Adrenal gland (tissue), 12 donors: ENCODE results near the gene LRFN5. TPM values are rescaled to one million over a fixed set of nuclear protein-coding genes. Genes with fewer than 3 reads are reported as not detected.

ENCODE experiments used
- DNase-seq, 7 donors: peaks; one replicate each; pipeline ENCODE4 v3.0.0-alpha.2; 2019 to 2020
- H3K27ac ChIP-seq, 5 donors: fragments of 200-600 bp; sonication (generic) in 4 of 5; 1 replicate in 3 of 5; 2 replicates in 2 of 5; pipeline versions ENCODE4 v1.5.1 to v1.8.0; 2016 to 2020; ENCODE audit warnings: mild to moderate bottlenecking in 1 of 5
- H3K27me3 ChIP-seq: fragments of 200-600 bp; 2 replicates; pipeline ENCODE4 v1.8.0; 2021
- H3K36me3 ChIP-seq, 2 donors: fragments of 200-600 bp; replicated peaks in 1 of 2; 1 replicate in 1 of 2; 2 replicates in 1 of 2; pipeline versions ENCODE4 v1.5.1 to v1.8.0; 2018 to 2022
- H3K4me1 ChIP-seq, 2 donors: fragments of 200-600 bp; replicated peaks in 1 of 2; 1 replicate in 1 of 2; 2 replicates in 1 of 2; pipeline versions ENCODE4 v1.5.1 to v1.8.0; 2018 to 2021
- H3K4me3 ChIP-seq, 4 donors: fragments of 200-600 bp; sonication (generic) in 3 of 4; one replicate each; pipeline ENCODE4 v1.5.1; 2016 to 2018
- H3K9me3 ChIP-seq, 3 donors: fragments of 200-600 bp; sonication (generic) in 1 of 3; replicated peaks in 1 of 3; 1 replicate in 2 of 3; 2 replicates in 1 of 3; pipeline versions ENCODE4 v1.5.1 to v1.8.0; 2016 to 2021
- CTCF ChIP-seq, 6 experiments: fragments of 450-650 bp in 4 of 6; fragments of 200-600 bp in 2 of 6; sonication (generic) in 1 of 6; IDR thresholded peaks; 1 replicate in 5 of 6; 2 replicates in 1 of 6; pipeline versions ENCODE4 v1.5.1 to v1.8.0; 2016 to 2021; ENCODE audit warnings: antibody characterized with exemption in 6 of 6, mild to moderate bottlenecking in 2 of 6, moderate library complexity in 1 of 6
- POLR2A ChIP-seq, 2 donors: fragments of 450-650 bp; IDR thresholded peaks; one replicate each; pipeline ENCODE4 v1.6.1; 2017; ENCODE audit warnings: antibody characterized with exemption in 2 of 2, mild to moderate bottlenecking in 2 of 2, moderate library complexity in 1 of 2
- WGBS, 4 donors: extraction: QIAGEN DNeasy Blood & Tissue Kit in 2 of 4; methylation state at CpG; one replicate each; pipeline versions ENCODE4 v1.1.5 to v1.1.7; 2013 to 2017; 5-methylcytosine and 5-hydroxymethylcytosine counted together
- intact Hi-C, 2 donors: fragments of 100-400 bp; cut with DNase I; formaldehyde crosslinking; loops; one replicate each; pipeline versions ENCODE4 v1.14.1 to v1.15.0; 2022 to 2023
- polyA plus RNA-seq, 3 donors: library from polyadenylated mRNA; stranded (reverse); fragments of 200-250 nt in 2 of 3; fragments of 350-450 nt in 1 of 3; fragmentation: Illumina TruSeq in 1 of 3; extraction: RNeasy Lipid Tissue Mini Kit (QIAGEN cat#74804) in 1 of 3; gene quantifications; one replicate each; pipeline ENCODE4 v1.2.3, GENCODE V29; 2013 to 2014
- total RNA-seq, 9 donors: library from RNA; depleted of rRNA in 4 of 9; stranded (reverse); fragments of >200 nt in 4 of 9; fragments of 120-200 nt in 1 of 9; fragmentation: NEBNext Ultra II Directional in 1 of 9; extraction: Animal tissue kit (Norgen Biotek cat#: 25700) in 1 of 9; gene quantifications; one replicate each; pipeline versions ENCODE4 v1.1.0 to v1.2.4, GENCODE V29; 2013 to 2023
- donor health status: healthy with polysubstance abuse.
- donor health status: Bipolar disorder and iron deficiency.
- donor health status: DM: yes; HTN: yes; CAD: no.
- donor health status: DM: no; HTN: no; CAD: no.
- donor health status: DM: no; HTN: no; CAD: no.
- donor health status: DM: yes; HTN: yes; CAD: no.

The LRFN5 gene
- total and polyA plus RNA-seq, 12 donors = 1.7 to 18.2 (median 6.3) TPM

- WGBS, 4 donors = 92 to 100% (median 93%) methylated on average over 1 of the region's 1 CpG
- DNase-seq = no peak
- H3K9me3 ChIP-seq = no peaks in the 10 kb centered on the region
- no peaks in the 10 kb centered on the region for H3K27me3 ChIP-seq
- intact Hi-C loops = no loop called here
- no peaks in the 10 kb centered on the region for H3K4me1 ChIP-seq
- no peaks in the 10 kb centered on the region for H3K36me3 ChIP-seq
- no peak for TF ChIP-seq POLR2A (IDR thresholded peaks at IDR 0.05)
- no peak overlapping the region for H3K4me3 ChIP-seq
- H3K27ac ChIP-seq = no peak overlapping the region
Measured at GRCh38 chr14:41810362-41810761, 203.7 kb downstream of the LRFN5 start.

- DNase-seq = no peak
- WGBS, 4 donors = 83 to 95% (median 86%) methylated on average over 1 of the region's 1 CpG
- intact Hi-C loops = no loop called here
- TF ChIP-seq CTCF (IDR thresholded peaks at IDR 0.05) = no peak
- no peak for TF ChIP-seq POLR2A (IDR thresholded peaks at IDR 0.05)
- Histone ChIP-seq H3K4me1 (no peaks in the 10 kb centered on the region), H3K36me3 (no peaks in the 10 kb centered on the region), H3K27me3 (no peaks in the 10 kb centered on the region), H3K9me3 (no peaks in the 10 kb centered on the region), H3K4me3 (no peak overlapping the region), H3K27ac (no peak overlapping the region)
Measured at GRCh38 chr14:41817626-41818025, 210.9 kb downstream of the LRFN5 start.

- H3K27ac ChIP-seq = no peak overlapping the region
- WGBS, 4 donors = 92 to 100% (median 94%) methylated on average over 2 of the region's 2 CpGs
- TF ChIP-seq POLR2A (IDR thresholded peaks at IDR 0.05) (no peak), CTCF (IDR thresholded peaks at IDR 0.05) (no peak)
- no peaks in the 10 kb centered on the region for H3K9me3 ChIP-seq
- DNase-seq = no peak
- no peaks in the 10 kb centered on the region for H3K27me3 ChIP-seq
- no peak overlapping the region for H3K4me3 ChIP-seq
- no peaks in the 10 kb centered on the region for H3K4me1 ChIP-seq
- intact Hi-C loops = no loop called here
- H3K36me3 ChIP-seq = no peaks in the 10 kb centered on the region
Measured at GRCh38 chr14:41824441-41824840, 217.8 kb downstream of the LRFN5 start.

GRCh38 chr14:41825622-41826021 is 218.9 kb downstream of the LRFN5 start:
- no peak for TF ChIP-seq POLR2A (IDR thresholded peaks at IDR 0.05)
- no peak for TF ChIP-seq CTCF (IDR thresholded peaks at IDR 0.05)
- intact Hi-C loops = no loop called here
- Histone ChIP-seq H3K27ac (no peak overlapping the region), H3K4me1 (no peaks in the 10 kb centered on the region), H3K36me3 (no peaks in the 10 kb centered on the region), H3K27me3 (no peaks in the 10 kb centered on the region), H3K4me3 (no peak overlapping the region), H3K9me3 (no peaks in the 10 kb centered on the region)
- whole genome bisulfite sequencing, 4 donors = 58 to 95% (median 67%) methylated on average over 1 of the region's 1 CpG; no CpG with 5 or more reads in 1 of the 4 donors
- no peak for DNase-seq

GRCh38 chr14:41830714-41831406 is 224.2 kb downstream of the LRFN5 start:
- Histone ChIP-seq H3K27ac (no peak overlapping the region), H3K36me3 (no peaks in the 10 kb centered on the region), H3K4me3 (no peak overlapping the region), H3K4me1 (no peaks in the 10 kb centered on the region), H3K9me3 (no peaks in the 10 kb centered on the region), H3K27me3 (no peaks in the 10 kb centered on the region)
- DNase-seq = peak in 5 of 7 donors; percentile 28 to 40 (median 35)
- TF ChIP-seq POLR2A (IDR thresholded peaks at IDR 0.05) (no peak), CTCF (IDR thresholded peaks at IDR 0.05) (no peak)
- 47 to 62% (median 56%) methylated on average over 2 of the region's 2 CpGs for WGBS, 4 donors
- intact Hi-C loops = no loop called here
